ENCODE measurements around the gene FKBP8. TPM values are rescaled to one million over a fixed set of nuclear protein-coding genes. Genes with fewer than 3 reads are reported as not detected.

FKBP8 gene
- total RNA-seq, 4 donors from 2014 or later, result 267 to 318 (median 275) TPM

DNA sequence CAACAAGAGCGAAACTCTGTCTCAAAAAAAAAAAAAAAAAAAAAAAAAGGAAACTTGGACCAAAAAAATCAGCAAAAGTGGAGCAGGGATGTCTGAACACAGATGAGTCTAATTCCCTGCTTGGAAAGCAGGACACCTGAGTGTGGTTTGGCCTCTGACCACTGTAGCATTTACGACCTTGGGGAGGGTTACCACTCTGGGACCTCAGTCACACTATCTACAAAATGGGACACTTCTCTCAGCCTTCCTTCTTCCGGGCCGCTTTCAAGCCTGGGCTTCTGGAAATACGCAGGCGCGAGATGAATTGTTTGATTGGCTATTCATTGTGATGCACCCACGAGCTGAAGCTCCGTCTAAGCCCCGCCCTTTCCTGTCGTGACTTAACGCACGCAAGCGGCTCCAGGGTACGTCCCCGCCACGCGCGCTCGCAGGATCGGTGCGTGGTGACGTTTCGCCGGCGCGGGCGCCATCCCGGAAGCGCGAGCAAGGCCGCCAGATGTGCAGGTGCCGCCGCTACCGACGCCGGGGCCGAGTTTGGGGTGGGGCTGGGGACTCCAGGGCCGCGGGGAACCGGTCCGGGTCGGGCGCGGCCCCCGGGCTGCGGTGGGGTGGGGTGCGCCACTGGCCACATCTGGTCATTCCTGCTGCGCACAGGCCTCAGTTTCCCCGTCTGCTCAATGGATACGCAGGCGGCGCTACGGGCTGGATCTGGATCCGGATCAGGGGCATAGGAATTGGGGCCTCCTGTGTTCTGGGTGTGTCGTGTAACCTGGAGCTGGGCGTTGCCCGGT, 14.2 kb upstream of the FKBP8 start, which contains the start of gene KXD1:
TSS of gene KXD1 (plus strand) at position 460 of the 791 bp plus-strand sequence. CDS start 4,187 bp downstream, outside the sequence.
- intact Hi-C loops (cut with DNase I; ENCODE audit: low total_unique reads) (no loop called here), in situ Hi-C loops (cut with MboI; ENCODE audit: low pct_ligation_motif_present in 1 of 4, low pct_unique_long_range_greater_than_20kb in 1 of 4, low sequenced_read_pairs in 3 of 4) (no loop called here)
- peak; percentile 87 to 98 (median 95) for TF ChIP-seq POLR2AphosphoS5 (IDR thresholded peaks at IDR 0.05)
- TF ChIP-seq EP300 (IDR thresholded peaks at IDR 0.05; ENCODE audit: low read depth), result peak; percentile 47
- TF ChIP-seq POLR2A (IDR thresholded peaks at IDR 0.05), result peak; percentile 84
- TF ChIP-seq CTCF (IDR thresholded peaks at IDR 0.05), result no peak
- Histone ChIP-seq H3K27ac (peak within 1 kb of the TSS; percentile 92 to 97 (median 94)), H3K27me3 (no peaks in the 10 kb centered on the region), H3K4me3 (peak within 1 kb of the TSS; percentile 58 to 90 (median 74)), H3K9me3 (no peaks in the 10 kb centered on the region), H3K4me1 (peaks cover 5 to 19% (median 10%) of the 10 kb centered on the region in 4 donors), H3K36me3 (peaks cover 0 to 3% (median 0%) of the 10 kb centered on the region in 4 donors)
- WGBS, 2 donors (ENCODE audit: low coverage in 1 of 2), result 0 to 2% methylated on average over 3 to 32 of the region's 58 CpGs
- peak; percentile 98 for DNase-seq

DNA sequence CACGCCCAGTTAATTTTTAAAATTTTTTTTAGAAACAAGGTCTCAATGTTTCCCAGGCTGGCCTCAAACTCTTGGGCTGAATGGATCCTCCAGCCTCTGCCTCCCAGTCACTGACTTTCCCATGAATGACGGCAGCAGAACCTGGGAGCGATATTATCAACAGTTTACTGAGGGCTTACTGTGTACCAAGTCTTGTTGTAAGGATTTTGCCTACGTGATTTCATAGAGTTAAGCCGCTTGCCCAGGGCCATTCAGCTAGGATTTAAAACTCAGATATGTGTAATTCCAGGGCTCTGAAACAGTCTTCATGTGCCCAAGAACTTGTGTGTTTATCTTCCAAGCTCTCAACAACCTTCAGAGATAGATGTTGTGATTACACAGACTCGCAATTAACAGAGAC, 8.3 kb upstream of the FKBP8 start:
- Histone ChIP-seq H3K9me3 (no peaks in the 10 kb centered on the region), H3K4me3 (no peak overlapping the region), H3K4me1 (no peaks in the 10 kb centered on the region), H3K27ac (no peak overlapping the region), H3K36me3 (no peaks in the 10 kb centered on the region), H3K27me3 (no peaks in the 10 kb centered on the region)
- in situ Hi-C loops (cut with MboI; ENCODE audit: low pct_ligation_motif_present in 1 of 4, low pct_unique_long_range_greater_than_20kb in 1 of 4, low sequenced_read_pairs in 3 of 4), result no loop called here
- no peak for DNase-seq
- intact Hi-C loops (cut with DNase I; ENCODE audit: low total_unique reads), result no loop called here
- 48 to 67% methylated on average over 2 to 6 of the region's 6 CpGs for WGBS, 2 donors (ENCODE audit: low coverage in 1 of 2)
- no peak for TF ChIP-seq POLR2AphosphoS5 (IDR thresholded peaks at IDR 0.05)
- no peak for TF ChIP-seq POLR2A (IDR thresholded peaks at IDR 0.05)
- no peak for TF ChIP-seq CTCF (IDR thresholded peaks at IDR 0.05)
- TF ChIP-seq EP300 (IDR thresholded peaks at IDR 0.05; ENCODE audit: low read depth), result no peak

DNA sequence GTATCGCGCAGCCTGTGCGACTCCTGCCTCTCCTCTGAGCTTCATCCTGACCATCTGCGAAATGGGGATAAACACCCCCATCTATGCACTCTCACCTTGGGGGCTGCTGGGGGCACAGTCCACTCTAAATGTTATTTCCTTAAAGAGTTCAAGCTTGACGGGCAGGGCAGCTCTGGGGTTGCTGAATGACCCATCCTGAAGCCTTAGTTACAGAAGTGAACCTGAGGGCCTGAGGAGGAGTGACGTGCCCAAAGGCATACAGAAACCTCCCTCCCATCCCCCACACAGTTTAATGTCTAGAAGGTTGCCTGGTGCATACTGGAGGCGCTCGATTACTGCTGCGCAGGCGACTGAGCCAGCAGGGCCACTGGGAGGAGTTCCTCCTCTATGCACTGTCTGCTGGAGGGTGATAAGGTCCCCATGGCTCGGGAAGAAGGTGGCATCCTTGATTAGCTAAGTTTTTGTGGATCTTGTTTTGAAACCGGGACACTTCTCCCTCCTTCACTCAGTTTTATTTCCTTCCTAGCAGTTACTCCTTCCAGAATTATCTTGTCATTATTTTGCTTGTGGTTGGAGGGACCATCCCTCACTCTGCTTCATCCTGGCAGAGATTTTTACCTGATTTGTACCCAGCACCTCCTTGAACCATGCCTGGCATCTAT, 572 bp upstream of the FKBP8 start:
- H3K27me3 ChIP-seq, result no peaks in the 10 kb centered on the region
- 3 to 33% methylated on average over 1 to 12 of the region's 12 CpGs for WGBS, 2 donors (ENCODE audit: low coverage in 1 of 2)
- in situ Hi-C loops (cut with MboI; ENCODE audit: low pct_ligation_motif_present in 1 of 4, low pct_unique_long_range_greater_than_20kb in 1 of 4, low sequenced_read_pairs in 3 of 4) (no loop called here), intact Hi-C loops (cut with DNase I; ENCODE audit: low total_unique reads) (no loop called here)
- peak overlapping the region; percentile 88 to 95 (median 91) for H3K27ac ChIP-seq
- TF ChIP-seq POLR2AphosphoS5 (IDR thresholded peaks at IDR 0.05) (peak in 2 of 3 donors; percentile 67 to 68), CTCF (IDR thresholded peaks at IDR 0.05) (no peak), EP300 (IDR thresholded peaks at IDR 0.05; ENCODE audit: low read depth) (no peak), POLR2A (IDR thresholded peaks at IDR 0.05) (peak; percentile 67)
- H3K36me3 ChIP-seq, result peaks cover 0 to 6% (median 0%) of the 10 kb centered on the region in 4 donors
- H3K4me3 ChIP-seq, result peak overlapping the region; percentile 24 to 87 (median 76)
- peaks cover 14 to 20% (median 17%) of the 10 kb centered on the region in 4 donors for H3K4me1 ChIP-seq
- no peaks in the 10 kb centered on the region for H3K9me3 ChIP-seq
- peak; percentile 82 for DNase-seq

All from transverse colon (tissue), 4 donors.